ENCODE measurements around the gene TMEM131L. TPM values are rescaled to one million over a fixed set of nuclear protein-coding genes. Genes with fewer than 3 reads are reported as not detected.
"Not testable (repeated sequence)": the region's sequence is repeated elsewhere in the genome, so short reads cannot be mapped to it uniquely, and the experiment has no call there.

Gene TMEM131L, protein sequence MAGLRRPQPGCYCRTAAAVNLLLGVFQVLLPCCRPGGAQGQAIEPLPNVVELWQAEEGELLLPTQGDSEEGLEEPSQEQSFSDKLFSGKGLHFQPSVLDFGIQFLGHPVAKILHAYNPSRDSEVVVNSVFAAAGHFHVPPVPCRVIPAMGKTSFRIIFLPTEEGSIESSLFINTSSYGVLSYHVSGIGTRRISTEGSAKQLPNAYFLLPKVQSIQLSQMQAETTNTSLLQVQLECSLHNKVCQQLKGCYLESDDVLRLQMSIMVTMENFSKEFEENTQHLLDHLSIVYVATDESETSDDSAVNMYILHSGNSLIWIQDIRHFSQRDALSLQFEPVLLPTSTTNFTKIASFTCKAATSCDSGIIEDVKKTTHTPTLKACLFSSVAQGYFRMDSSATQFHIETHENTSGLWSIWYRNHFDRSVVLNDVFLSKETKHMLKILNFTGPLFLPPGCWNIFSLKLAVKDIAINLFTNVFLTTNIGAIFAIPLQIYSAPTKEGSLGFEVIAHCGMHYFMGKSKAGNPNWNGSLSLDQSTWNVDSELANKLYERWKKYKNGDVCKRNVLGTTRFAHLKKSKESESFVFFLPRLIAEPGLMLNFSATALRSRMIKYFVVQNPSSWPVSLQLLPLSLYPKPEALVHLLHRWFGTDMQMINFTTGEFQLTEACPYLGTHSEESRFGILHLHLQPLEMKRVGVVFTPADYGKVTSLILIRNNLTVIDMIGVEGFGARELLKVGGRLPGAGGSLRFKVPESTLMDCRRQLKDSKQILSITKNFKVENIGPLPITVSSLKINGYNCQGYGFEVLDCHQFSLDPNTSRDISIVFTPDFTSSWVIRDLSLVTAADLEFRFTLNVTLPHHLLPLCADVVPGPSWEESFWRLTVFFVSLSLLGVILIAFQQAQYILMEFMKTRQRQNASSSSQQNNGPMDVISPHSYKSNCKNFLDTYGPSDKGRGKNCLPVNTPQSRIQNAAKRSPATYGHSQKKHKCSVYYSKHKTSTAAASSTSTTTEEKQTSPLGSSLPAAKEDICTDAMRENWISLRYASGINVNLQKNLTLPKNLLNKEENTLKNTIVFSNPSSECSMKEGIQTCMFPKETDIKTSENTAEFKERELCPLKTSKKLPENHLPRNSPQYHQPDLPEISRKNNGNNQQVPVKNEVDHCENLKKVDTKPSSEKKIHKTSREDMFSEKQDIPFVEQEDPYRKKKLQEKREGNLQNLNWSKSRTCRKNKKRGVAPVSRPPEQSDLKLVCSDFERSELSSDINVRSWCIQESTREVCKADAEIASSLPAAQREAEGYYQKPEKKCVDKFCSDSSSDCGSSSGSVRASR (N-terminal part only)
- total RNA-seq, result 10 to 100 TPM in 1 of 9 donors, 1 to 10 TPM in 8; 3.0 to 11.7 (median 5.8) TPM
- polyA plus RNA-seq, result 1 to 10 TPM; 2.5 to 3.9 (median 2.8) TPM
- long read RNA-seq, donor 1, result 0 reads
- long read RNA-seq, donor 2, result 0 reads
- long read RNA-seq, donor 3, result 0 reads
- long read RNA-seq, donor 4, result 0 reads
- long read RNA-seq, donor 5, full-length matches to known transcripts, result 3 of 4 reads
- long read RNA-seq, donor 5, partial matches to known transcripts, result 1 of 4 reads
- long read RNA-seq, donor 5, other reads (novel, unspliced or antisense), result 0 of 4 reads
- long read RNA-seq, donor 6, result 0 reads
- long read RNA-seq, donor 7, result 0 reads
- long read RNA-seq, donor 8, result 0 reads
- long read RNA-seq, donor 9, result 0 reads
- long read RNA-seq, donor 10, result 0 reads

DNA sequence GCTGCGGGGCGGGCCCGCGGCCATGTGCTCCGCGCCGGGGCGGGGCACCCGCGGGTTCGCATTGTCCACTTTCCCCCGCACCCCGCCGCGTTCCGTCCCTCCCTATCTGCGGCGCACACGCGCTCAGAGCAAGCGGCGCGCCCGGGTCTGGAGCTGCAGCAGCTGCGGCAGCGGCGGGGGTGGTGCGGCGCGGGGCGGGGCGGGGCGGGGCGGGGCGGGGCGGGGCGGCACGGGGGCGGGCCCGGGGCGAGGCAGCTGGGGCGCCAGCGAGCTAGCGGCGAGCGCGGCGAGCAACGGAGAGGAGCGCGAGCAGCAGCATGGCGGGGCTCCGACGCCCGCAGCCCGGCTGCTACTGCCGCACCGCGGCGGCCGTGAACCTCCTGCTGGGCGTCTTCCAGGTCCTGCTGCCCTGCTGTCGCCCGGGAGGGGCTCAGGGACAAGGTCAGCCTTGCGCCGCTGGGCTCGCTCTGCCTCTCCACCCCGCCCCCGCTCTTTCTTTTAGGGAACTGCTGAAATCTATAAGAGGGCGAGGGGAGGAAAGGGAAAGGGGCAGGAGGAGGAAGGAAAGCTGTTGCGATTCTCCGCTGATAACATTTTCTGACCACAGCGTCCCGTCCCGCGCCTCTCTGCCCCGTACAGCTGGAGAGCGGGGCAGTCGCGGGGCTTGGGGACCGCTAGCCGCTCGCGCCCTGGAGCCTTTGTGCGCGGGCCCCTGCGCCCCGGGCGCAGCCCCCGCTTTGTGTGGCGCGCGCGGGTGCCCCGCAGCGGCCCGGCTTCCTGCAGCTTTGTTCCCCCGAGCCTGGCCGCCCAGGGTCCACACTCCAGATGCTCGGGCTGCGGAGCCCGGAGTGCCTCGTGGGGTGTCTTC, at the start of gene TMEM131L:
TMEM131L (plus strand) TSS at position 280 of the 868 bp plus-strand sequence; CDS start at position 318, 38 bp downstream.
- Histone ChIP-seq H3K4me3 (peak within 1 kb of the TSS; percentile 43 to 89 (median 74)), H3K27ac (peak within 1 kb of the TSS in 3 of 5 donors; percentile 66 to 86 (median 67)), H3K27me3 (no peaks in the 10 kb centered on the region), H3K4me1 (replicated peaks in 1 of 2) (peaks cover 0 to 25% of the 10 kb centered on the region in 2 donors), H3K36me3 (replicated peaks in 1 of 2) (no peaks in the 10 kb centered on the region), H3K9me3 (replicated peaks in 1 of 3) (no peaks in the 10 kb centered on the region)
- DNase-seq, result peak; percentile 62 to 74 (median 71)
- 0 to 1% (median 0%) methylated on average over 23 to 100 of the region's 103 CpGs for WGBS, 4 donors
- intact Hi-C loops (cut with DNase I), result no loop called here
- TF ChIP-seq, protein P1, sequence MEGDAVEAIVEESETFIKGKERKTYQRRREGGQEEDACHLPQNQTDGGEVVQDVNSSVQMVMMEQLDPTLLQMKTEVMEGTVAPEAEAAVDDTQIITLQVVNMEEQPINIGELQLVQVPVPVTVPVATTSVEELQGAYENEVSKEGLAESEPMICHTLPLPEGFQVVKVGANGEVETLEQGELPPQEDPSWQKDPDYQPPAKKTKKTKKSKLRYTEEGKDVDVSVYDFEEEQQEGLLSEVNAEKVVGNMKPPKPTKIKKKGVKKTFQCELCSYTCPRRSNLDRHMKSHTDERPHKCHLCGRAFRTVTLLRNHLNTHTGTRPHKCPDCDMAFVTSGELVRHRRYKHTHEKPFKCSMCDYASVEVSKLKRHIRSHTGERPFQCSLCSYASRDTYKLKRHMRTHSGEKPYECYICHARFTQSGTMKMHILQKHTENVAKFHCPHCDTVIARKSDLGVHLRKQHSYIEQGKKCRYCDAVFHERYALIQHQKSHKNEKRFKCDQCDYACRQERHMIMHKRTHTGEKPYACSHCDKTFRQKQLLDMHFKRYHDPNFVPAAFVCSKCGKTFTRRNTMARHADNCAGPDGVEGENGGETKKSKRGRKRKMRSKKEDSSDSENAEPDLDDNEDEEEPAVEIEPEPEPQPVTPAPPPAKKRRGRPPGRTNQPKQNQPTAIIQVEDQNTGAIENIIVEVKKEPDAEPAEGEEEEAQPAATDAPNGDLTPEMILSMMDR (IDR thresholded peaks at IDR 0.05), result peak in 1 of 6 experiments; percentile 17
- TF ChIP-seq POLR2A (IDR thresholded peaks at IDR 0.05), result peak in 1 of 2 donors; percentile 61

DNA sequence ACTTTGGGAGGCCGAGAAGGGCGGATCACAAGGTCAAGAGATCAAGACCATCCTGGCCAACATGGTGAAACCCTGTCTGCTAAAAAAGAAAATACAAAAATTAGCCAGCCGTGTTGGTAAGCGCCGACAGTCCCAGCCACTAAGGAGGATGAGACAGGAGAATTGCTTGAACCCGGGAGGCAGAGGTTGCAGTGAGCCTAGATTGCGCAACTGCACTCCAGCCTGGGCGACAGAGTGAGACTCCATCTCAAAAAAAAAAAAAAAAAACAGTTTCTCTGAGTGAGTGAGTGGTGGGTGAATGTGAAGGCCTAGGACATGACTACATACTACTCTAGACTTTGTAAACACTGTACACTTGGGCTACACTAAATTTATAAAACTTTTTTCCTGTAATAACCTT, 49.7 kb upstream of the TMEM131L start:
- H3K4me3 ChIP-seq; H3K4me1 ChIP-seq (replicated peaks in 1 of 2); intact Hi-C loops (cut with DNase I); H3K27me3 ChIP-seq; DNase-seq; H3K36me3 ChIP-seq (replicated peaks in 1 of 2); H3K9me3 ChIP-seq (replicated peaks in 1 of 3); H3K27ac ChIP-seq: not testable (repeated sequence)
- 77 to 91% (median 87%) methylated on average over 8 of the region's 8 CpGs for WGBS, 4 donors

DNA sequence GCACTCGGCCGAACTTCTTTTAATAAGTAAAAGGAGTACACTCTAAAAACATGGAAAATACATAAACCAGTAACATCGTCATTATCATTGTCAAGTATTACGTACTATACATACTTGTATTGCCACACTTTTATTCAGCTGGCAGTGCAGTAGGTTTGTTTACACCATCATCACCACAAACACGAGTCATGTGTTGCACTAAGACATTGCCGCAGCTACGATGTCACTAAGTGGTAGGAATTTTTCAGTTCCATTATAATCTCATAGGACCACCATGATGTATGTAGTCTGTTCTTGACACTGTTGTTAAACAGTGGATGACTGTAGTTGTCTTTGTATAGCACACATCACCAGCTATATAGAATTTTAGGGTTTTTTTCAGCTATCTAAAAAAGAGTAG, 48.0 kb upstream of the TMEM131L start:
- WGBS, 4 donors, result 90 to 96% (median 92%) methylated on average over 7 of the region's 7 CpGs
- H3K27me3 ChIP-seq, result no peaks in the 10 kb centered on the region
- no peak for DNase-seq
- no peaks in the 10 kb centered on the region for H3K36me3 ChIP-seq (replicated peaks in 1 of 2)
- intact Hi-C loops (cut with DNase I), result no loop called here
- no peaks in the 10 kb centered on the region for H3K4me1 ChIP-seq (replicated peaks in 1 of 2)
- TF ChIP-seq POLR2A (IDR thresholded peaks at IDR 0.05), result no peak
- TF ChIP-seq, protein P1 (IDR thresholded peaks at IDR 0.05), result no peak
- H3K4me3 ChIP-seq, result no peak overlapping the region
- no peak overlapping the region for H3K27ac ChIP-seq
- no peaks in the 10 kb centered on the region for H3K9me3 ChIP-seq (replicated peaks in 1 of 3)

Measured in adrenal gland (tissue), 19 donors.